K562 (cell line): ENCODE data around the gene RPL27. TPM values are rescaled to one million over a fixed set of nuclear protein-coding genes. Genes with fewer than 3 reads are reported as not detected.

Source experiments
- ARID1B ChIP-seq: fragments of 450-650 bp; IDR thresholded peaks from 2 replicates; pipeline ENCODE4 v1.6.1; 2016; ENCODE audit warnings: antibody characterized with exemption, mild to moderate bottlenecking, inconsistent platforms
- CEBPG ChIP-seq, 3 experiments: fragments of 200-800 bp in 1 of 3; sonication (Bioruptor generic) in 1 of 3; sonication (generic) in 1 of 3; formaldehyde crosslinking in 1 of 3; IDR thresholded peaks in 2 of 3; conservative IDR thresholded peaks in 1 of 3; 2 replicates each; pipeline versions ENCODE4 v1.6.1 to v1.8.0; 2016 to 2022; ENCODE audit warnings: missing compliant biosample characterization in 2 of 3, missing genetic modification characterization in 2 of 3, mild to moderate bottlenecking in 1 of 3, missing genetic modification reagents in 1 of 3
- DIDO1 ChIP-seq: fragments of 450-650 bp; IDR thresholded peaks from 2 replicates; pipeline ENCODE4 v1.6.1; 2016; ENCODE audit warnings: low read depth, missing biosample characterization, missing genetic modification characterization
- DPF2 ChIP-seq: fragments of 450-650 bp; IDR thresholded peaks from 2 replicates; pipeline ENCODE4 v1.6.1; 2016
- E2F8 ChIP-seq: fragments of 450-650 bp; IDR thresholded peaks from 2 replicates; pipeline ENCODE4 v1.7.1; 2018; ENCODE audit warnings: mild to moderate bottlenecking, low read depth; ENCODE audit not compliant: partially characterized antibody
- ETS1 ChIP-seq: conservative IDR thresholded peaks from 2 replicates; pipeline ENCODE4 v1.6.1; 2011; ENCODE audit warnings: low read depth, mild to moderate bottlenecking, low read length; ENCODE audit not compliant: control insufficient read depth
- NFRKB ChIP-seq: fragments of 450-650 bp; IDR thresholded peaks from 2 replicates; pipeline ENCODE4 v1.6.1; 2016; ENCODE audit warnings: low read depth
- NONO ChIP-seq, 2 experiments: fragments of 200-400 bp in 1 of 2; fragments of 450-650 bp in 1 of 2; formaldehyde crosslinking in 1 of 2; IDR thresholded peaks; 2 replicates each; pipeline ENCODE4 v1.6.1; 2017; ENCODE audit warnings: low read depth in 2 of 2, mild to moderate bottlenecking in 2 of 2, moderate library complexity in 2 of 2, low read length in 1 of 2
- PPARD ChIP-seq: fragments of 250-450 bp; sonication (Bioruptor Pico); IDR thresholded peaks from 2 replicates; pipeline ENCODE4 v1.8.0; 2022; ENCODE audit warnings: inconsistent platforms, mild to moderate bottlenecking, moderate library complexity
- RAD21 ChIP-seq, 2 experiments: fragments of 250-450 bp in 1 of 2; fragments of 450-650 bp in 1 of 2; sonication (Bioruptor Pico) in 1 of 2; formaldehyde crosslinking in 1 of 2; IDR thresholded peaks in 1 of 2; conservative IDR thresholded peaks in 1 of 2; 2 replicates each; pipeline versions ENCODE4 v1.4.0 to v1.8.0; 2020 to 2022; ENCODE audit warnings: mild to moderate bottlenecking in 2 of 2, moderate library complexity in 1 of 2
- RUNX1 ChIP-seq: sonication (generic); IDR thresholded peaks from 2 replicates; pipeline ENCODE4 v1.6.1; 2016; ENCODE audit warnings: antibody characterized with exemption, low read depth
- SPI1 ChIP-seq: IDR thresholded peaks from 2 replicates; pipeline ENCODE4 v1.6.1; 2011; ENCODE audit warnings: low read depth, low read length, control low read depth, borderline replicate concordance
- ZBTB9 ChIP-seq: fragments of 450-650 bp; formaldehyde crosslinking; IDR thresholded peaks from 2 replicates; pipeline ENCODE4 v1.4.0; 2020; ENCODE audit warnings: mild to moderate bottlenecking, moderate library complexity
- ZC3H11A ChIP-seq: IDR thresholded peaks from 2 replicates; pipeline ENCODE4 v1.6.1; 2012; ENCODE audit warnings: low read depth, low read length, improper control_type of control experiment
- ZNF263 ChIP-seq: sonication (generic); formaldehyde crosslinking; IDR thresholded peaks from 2 replicates; pipeline ENCODE4 v1.8.0; 2022; ENCODE audit warnings: mild to moderate bottlenecking, missing genetic modification reagents, borderline replicate concordance
- ZNF277 ChIP-seq: fragments of 250-450 bp; sonication (Bioruptor Pico); IDR thresholded peaks from 2 replicates; pipeline ENCODE4 v1.8.0; 2022; ENCODE audit warnings: inconsistent platforms, mild to moderate bottlenecking, moderate library complexity, borderline replicate concordance
- ZNF280B ChIP-seq: fragments of 250-450 bp; sonication (Bioruptor Pico); IDR thresholded peaks from 2 replicates; pipeline ENCODE4 v1.5.1; 2021; ENCODE audit warnings: mild to moderate bottlenecking
- ZNF668 ChIP-seq: fragments of 250-450 bp; sonication (Bioruptor Pico); IDR thresholded peaks from 2 replicates; pipeline ENCODE4 v1.8.0; 2022; ENCODE audit warnings: mild to moderate bottlenecking, inconsistent platforms
- polyA plus RNA-seq, 8 experiments: library from polyadenylated mRNA; depleted of rRNA in 4 of 8; stranded (reverse) in 5 of 8; unstranded in 3 of 8; fragments of >200 nt; fragmentation: Nextera tagmentation in 2 of 8; fragmentation: Illumina TruSeq in 1 of 8; extraction: Ambion mirVana in 2 of 8; extraction: Trizol in 1 of 8; gene quantifications; 2 replicates each; pipeline versions ENCODE4 v1.2.1 to v1.2.3, GENCODE V29; 2011 to 2014; ENCODE audit warnings: inconsistent platforms in 1 of 8, missing spikeins in 1 of 8
- total RNA-seq, 7 experiments: library from RNA; depleted of rRNA in 6 of 7; stranded (reverse); fragments of >200 nt in 6 of 7; fragmentation: Illumina TruSeq in 2 of 7; extraction: Trizol in 2 of 7; gene quantifications; 2 replicates each; pipeline versions ENCODE4 v1.2.1 to v1.2.3, GENCODE V29; 2011 to 2021; ENCODE audit warnings: low replicate concordance in 1 of 7

The RPL27 gene
- total and polyA plus RNA-seq, 9 of the 15 experiments (the other 6 are each of a cell fraction or from before 2014, with no cell fraction given): 1,539 to 6,155 (median 3,710) TPM

DNA sequence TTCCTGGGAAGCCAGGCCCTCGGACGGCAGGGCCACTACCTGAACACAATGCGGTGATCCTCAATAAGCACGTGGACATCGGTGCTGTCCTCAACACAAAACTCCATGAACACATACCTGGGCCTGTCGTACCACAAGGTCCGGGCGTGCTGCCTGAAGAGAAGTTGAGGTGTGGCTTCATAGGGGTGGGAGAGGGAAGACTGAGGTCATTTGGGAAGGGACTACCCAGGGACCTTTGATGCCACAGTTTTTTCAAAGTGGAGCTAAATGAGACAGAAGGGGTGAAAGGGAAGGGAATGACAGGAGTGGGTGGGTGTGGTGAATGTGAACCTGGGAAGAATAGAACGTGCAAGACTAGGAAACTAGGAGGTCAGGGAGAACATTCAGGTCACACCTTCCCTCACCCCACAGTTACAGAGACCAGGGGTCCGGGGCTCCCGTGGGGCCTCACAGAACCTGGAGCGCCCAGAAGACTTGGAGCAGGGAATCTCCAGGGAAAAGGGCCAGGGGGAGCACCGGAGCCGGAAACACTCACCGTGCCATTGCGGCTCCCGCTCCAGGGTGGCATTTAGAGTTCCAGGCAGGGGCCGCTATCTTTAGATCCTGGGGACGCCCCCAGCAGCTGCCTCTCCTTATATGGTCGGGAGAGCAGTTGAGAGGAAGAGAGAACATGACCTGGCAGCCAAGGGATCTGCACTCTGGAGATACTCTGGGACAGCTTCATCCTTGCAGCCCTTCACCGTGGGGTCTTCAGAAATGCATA lies 18.5 kb upstream of the RPL27 start, which contains the start of gene PTGES3L (continued):
- TF ChIP-seq CEBPG (CRISPR knock-in tag; IDR thresholded peaks at IDR 0.05): no peak
- no peak for TF ChIP-seq CEBPG (tag; conservative IDR thresholded peaks at IDR 0.05 in 1 of 2, IDR thresholded peaks at IDR 0.05 in 1 of 2)
- no peak for TF ChIP-seq NONO (IDR thresholded peaks at IDR 0.05; ENCODE audit: low read depth in 2 of 2, low read length in 1 of 2)
- TF ChIP-seq RAD21 (CRISPR knock-in tag; conservative IDR thresholded peaks at IDR 0.05 in 1 of 2, IDR thresholded peaks at IDR 0.05 in 1 of 2): no peak
- TF ChIP-seq ARID1B: peak; percentile 16; the same call in 1 of the 2 replicates
- TF ChIP-seq SPI1: 0 out of 2 replicates have a peak, but pooled peaks have one; percentile 18
- no peak for TF ChIP-seq DIDO1 (tag)
- peak; percentile 72 for TF ChIP-seq DPF2
- TF ChIP-seq NFRKB: peak; percentile 31; the same call in 1 of the 2 replicates
- TF ChIP-seq RUNX1: no peak; the same call in 1 of the 2 replicates
- no peak for TF ChIP-seq ETS1
- TF ChIP-seq ZNF277 (CRISPR knock-in tag): no peak
- TF ChIP-seq ZNF280B: no peak
- no peak for TF ChIP-seq ZNF263
- TF ChIP-seq E2F8: no peak
- TF ChIP-seq ZBTB9: no peak
- TF ChIP-seq ZNF668: no peak
- no peak for TF ChIP-seq ZC3H11A
- no peak for TF ChIP-seq PPARD (CRISPR knock-in tag)
